ENCODE results near the gene ALPK3.

The ALPK3 gene

GRCh38 chr15:84917452-84917851 is 100.3 kb downstream of the ALPK3 start:
- no peak for DNase-seq

GRCh38 chr15:84919106-84919667 is 102.0 kb downstream of the ALPK3 start:
- no peak for DNase-seq

DNA sequence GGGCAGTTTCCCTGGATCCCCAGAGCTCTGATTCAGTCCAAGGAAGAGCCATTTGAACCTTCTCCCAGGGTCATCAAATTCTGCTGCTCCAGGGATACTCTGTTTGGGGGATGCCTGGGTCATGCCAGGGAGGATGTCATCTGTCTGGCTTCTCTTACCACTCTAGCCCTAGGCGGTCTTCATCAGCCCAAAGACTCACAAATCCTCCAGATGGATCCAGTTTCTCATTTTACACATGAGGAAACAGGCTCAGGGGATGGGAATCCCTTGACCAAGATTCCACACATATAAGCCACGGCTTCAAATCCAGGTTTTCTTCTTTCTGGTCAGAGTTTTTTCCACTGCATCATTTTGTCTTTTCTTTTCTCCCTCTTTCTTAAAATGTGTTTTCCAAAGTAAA is 104.0 kb downstream of the ALPK3 start:
- no peak for DNase-seq

- no peak for DNase-seq
Measured at GRCh38 chr15:84922530-84922929, 105.4 kb downstream of the ALPK3 start.
